ENCODE data around the gene FOXN1.
"Not testable (repeated sequence)": the region's sequence is repeated elsewhere in the genome, so short reads cannot be mapped to it uniquely, and the experiment has no call there.

Gene FOXN1

GRCh38 chr17:28573966-28574480 lies 67.9 kb downstream of the FOXN1 start:
- no peak for DNase-seq (ENCODE audit: extremely low read depth, low read depth)
- H3K4me3 ChIP-seq (replicated peaks; ENCODE audit: low read depth, low read length): no peak overlapping the region
- no peak for TF ChIP-seq CTCF (IDR thresholded peaks at IDR 0.05; ENCODE audit: low read depth, low read length, missing control alignments)

GRCh38 chr17:28574526-28574925 lies 68.4 kb downstream of the FOXN1 start:
- TF ChIP-seq CTCF (IDR thresholded peaks at IDR 0.05; ENCODE audit: low read depth, low read length, missing control alignments): no peak
- no peak overlapping the region for H3K4me3 ChIP-seq (replicated peaks; ENCODE audit: low read depth, low read length)
- no peak for DNase-seq (ENCODE audit: extremely low read depth, low read depth)

- no peak overlapping the region for H3K4me3 ChIP-seq (replicated peaks; ENCODE audit: low read depth, low read length)
- DNase-seq (ENCODE audit: extremely low read depth, low read depth): no peak
- no peak for TF ChIP-seq CTCF (IDR thresholded peaks at IDR 0.05; ENCODE audit: low read depth, low read length, missing control alignments)
Measured at GRCh38 chr17:28575126-28575795, 69.1 kb downstream of the FOXN1 start.

- H3K4me3 ChIP-seq (replicated peaks; ENCODE audit: low read depth, low read length); DNase-seq (ENCODE audit: extremely low read depth, low read depth): not testable (repeated sequence)
Measured at GRCh38 chr17:28576016-28576415, 69.9 kb downstream of the FOXN1 start.

GRCh38 chr17:28576758-28577465 lies 70.8 kb downstream of the FOXN1 start, which contains the start of gene ALDOC:
ALDOC (minus strand) TSS chr17:28576895; CDS start chr17:28575532, 1,363 bp downstream.
- peak; percentile 72 for DNase-seq (ENCODE audit: extremely low read depth, low read depth)
- TF ChIP-seq CTCF (IDR thresholded peaks at IDR 0.05; ENCODE audit: low read depth, low read length, missing control alignments): no peak
- no peak within 1 kb of the TSS for H3K4me3 ChIP-seq (replicated peaks; ENCODE audit: low read depth, low read length)

GRCh38 chr17:28577466-28577824 lies 71.3 kb downstream of the FOXN1 start:
- H3K4me3 ChIP-seq (replicated peaks; ENCODE audit: low read depth, low read length): no peak overlapping the region
- no peak for DNase-seq (ENCODE audit: extremely low read depth, low read depth)
- TF ChIP-seq CTCF (IDR thresholded peaks at IDR 0.05; ENCODE audit: low read depth, low read length, missing control alignments): no peak
